Measurements from ENCODE around the gene PICALM.
A peak's percentile ranks its signal among the peaks of the same experiment; 100 is the strongest.
"Not testable (repeated sequence)": the region's sequence is repeated elsewhere in the genome, so short reads cannot be mapped to it uniquely, and the experiment has no call there.

The PICALM gene

DNA sequence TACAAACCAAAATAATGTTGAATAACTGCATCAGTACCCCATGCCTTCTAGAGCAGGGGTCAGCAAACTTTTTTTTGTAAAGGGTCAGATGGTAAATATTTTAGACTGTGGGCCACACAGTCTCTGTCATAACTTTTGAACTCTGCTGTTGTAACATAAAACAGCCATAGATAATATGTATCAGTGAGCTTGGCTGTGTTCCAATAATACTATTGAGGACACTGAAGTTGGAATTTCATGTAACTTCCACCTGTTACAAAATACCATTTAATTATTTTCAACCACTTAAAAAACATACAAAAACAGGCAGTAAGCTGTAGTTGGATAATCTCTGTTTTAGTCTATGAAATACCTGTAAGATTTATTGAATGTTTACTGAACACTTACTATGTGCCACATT lies 55.2 kb downstream of the PICALM start:
- Histone ChIP-seq H3K27ac (no peak overlapping the region), H3K4me3 (no peak overlapping the region)

DNA sequence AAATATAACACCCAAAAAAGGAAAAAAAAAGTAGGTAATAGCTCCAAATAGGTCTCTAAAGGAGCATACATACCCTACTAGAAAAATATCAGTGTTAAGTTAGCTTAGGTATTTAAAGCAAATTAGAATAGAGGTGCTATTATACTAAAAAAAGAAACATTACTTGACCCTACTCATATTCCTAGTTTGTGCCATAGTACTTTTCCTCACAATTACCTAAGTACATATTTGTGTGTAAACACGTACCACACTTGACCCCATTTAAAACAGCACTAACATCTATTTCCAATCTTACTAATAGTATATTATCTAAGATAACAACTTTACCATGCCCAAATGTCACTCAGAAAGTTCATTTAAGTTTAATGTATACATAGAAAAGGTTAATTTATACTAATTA lies 57.7 kb downstream of the PICALM start:
- no peak overlapping the region for H3K4me3 ChIP-seq
- no peak overlapping the region for H3K27ac ChIP-seq

DNA sequence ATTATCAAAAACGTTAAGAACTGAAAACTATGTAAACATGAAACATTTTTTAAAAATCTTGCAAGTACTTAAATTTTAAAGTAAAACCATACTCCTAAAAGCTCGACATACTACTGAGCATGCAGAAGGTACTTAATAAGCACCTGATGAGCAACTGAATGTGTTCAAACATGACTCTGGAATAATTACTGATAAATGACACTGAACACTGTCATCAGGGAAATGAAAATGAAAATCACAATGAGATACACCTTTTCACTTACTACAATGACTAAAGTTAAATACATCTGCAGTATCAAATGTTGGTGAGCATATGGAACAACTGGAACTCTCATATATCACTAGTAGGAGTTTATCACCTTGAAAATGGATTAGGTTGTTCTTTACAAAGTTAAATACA lies 65.2 kb downstream of the PICALM start:
- Histone ChIP-seq H3K4me3 (no peak overlapping the region), H3K27ac (no peak overlapping the region)

DNA sequence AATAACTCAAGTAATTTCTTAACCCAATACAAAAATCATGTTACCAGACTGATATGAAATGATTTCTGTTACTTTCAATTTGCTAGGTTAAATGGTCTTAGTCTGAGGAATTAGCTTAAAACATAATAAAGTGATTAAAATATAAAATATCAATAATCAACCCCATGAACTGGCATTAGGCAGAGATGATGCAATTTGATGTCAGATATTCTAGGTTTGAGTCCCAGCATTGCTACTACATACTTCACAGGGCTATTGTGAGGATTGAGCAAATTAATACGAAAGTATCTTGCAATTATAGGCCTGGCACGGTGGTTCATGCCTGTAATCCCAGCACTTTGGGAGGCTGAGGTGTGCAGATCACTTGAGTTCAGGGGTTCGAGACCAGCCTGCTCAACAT lies 66.5 kb downstream of the PICALM start:
- Histone ChIP-seq H3K27ac (no peak overlapping the region), H3K4me3 (no peak overlapping the region)

DNA sequence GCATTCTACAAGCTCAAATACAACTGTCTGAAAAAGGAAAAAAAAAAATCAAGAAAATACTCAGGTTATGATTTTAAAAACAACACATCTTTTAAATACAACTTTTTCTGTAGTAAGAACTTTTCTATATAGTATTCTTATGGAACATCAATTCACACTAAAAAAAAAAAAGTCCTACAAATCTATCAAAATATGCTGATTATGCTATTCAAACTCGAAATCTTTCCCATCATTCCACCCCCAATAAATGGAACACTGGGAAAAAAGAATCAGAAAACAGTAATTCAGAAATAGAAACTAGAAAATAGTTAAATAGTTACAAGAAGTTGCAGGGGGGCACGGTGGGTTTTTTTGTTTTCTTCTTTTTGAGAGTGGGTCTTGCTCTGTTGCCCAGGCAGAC lies 77.4 kb downstream of the PICALM start:
- Histone ChIP-seq H3K4me3 (no peak overlapping the region), H3K27ac (no peak overlapping the region)

DNA sequence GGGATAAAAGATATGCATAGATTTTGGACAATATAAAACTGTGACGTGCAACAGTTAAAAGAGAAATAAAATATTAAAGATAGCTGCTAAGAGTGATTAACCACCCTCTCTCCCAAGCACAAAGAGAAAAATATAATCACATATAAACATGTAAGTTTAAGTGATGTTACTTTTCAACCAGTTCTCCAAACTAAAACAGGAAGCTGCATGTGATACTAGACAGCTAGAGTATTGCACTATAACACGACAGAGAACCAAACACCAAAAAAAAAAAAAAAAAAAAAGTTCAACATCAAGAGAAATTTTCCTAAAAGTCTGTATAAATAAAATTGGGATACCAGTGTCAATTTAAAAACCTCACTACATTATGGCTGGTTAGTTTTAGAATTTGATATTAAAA lies 79.1 kb downstream of the PICALM start:
- H3K27ac ChIP-seq, result no peak overlapping the region
- H3K4me3 ChIP-seq, result no peak overlapping the region

DNA sequence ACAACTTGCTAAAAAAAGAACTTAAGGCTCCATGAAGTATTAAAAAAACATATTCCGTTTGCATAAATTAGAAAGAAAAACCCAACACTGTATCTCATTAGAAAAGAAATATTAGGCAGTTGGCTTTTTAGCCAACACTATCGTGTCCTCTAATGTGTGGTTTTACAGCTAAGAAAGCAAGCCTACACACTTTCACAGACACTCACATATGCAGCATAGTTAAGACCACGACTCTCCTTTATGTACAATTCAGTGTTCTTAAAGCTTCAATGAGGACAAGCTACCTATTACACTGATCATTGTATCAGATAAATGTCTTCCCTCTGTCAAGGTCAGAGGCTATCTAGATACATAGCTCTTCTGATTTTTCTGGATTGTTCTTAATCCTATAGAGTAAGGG lies 80.1 kb downstream of the PICALM start:
- H3K27ac ChIP-seq, result peak overlapping the region in 4 of 21 experiments; percentile 3 to 29 (median 9)

DNA sequence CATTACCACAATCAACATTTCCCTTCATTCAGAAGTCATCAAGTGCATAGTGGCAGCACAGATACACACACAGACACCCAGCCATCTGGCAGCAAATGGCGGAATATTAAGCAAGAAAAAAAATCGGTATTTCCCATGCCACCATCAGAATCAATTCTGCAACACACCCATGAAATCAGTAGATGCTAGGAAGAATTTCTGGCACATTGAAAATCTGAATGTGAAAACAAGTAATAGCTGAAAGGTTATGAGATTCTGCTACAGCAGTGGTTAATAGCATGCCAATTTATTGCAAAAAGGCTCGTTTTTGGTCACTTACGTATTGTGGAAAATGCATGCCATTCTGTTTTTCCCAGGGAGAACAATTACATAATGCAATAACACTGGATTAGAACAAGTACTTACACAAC lies 91.1 kb downstream of the PICALM start:
- no peak overlapping the region for H3K4me3 ChIP-seq
- H3K27ac ChIP-seq, result peak overlapping the region in 2 of 21 experiments; percentile 2 to 18

More for the DNA sequence above, 80.1 kb downstream of the PICALM start:
- no peak overlapping the region for H3K4me3 ChIP-seq

DNA sequence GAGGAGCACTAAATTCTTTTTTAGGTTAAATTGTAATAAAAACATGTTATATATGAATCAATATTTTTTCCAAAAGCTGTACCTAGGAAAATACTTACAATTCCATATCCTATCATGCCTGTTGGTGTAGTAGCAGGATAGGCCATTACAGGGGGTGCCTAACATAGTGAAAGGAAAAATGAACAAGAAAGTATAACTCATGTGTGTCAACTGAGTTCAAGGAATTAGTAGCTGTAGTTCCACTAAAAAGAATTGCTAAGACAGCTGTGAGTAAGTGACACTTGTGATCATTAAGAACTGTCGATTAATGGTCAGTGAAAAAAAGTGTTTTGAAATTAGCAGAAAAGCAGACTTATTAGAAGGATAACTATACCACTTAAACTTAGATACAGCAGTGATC lies 92.4 kb downstream of the PICALM start:
- H3K27ac ChIP-seq, result no peak overlapping the region
- no peak overlapping the region for H3K4me3 ChIP-seq

DNA sequence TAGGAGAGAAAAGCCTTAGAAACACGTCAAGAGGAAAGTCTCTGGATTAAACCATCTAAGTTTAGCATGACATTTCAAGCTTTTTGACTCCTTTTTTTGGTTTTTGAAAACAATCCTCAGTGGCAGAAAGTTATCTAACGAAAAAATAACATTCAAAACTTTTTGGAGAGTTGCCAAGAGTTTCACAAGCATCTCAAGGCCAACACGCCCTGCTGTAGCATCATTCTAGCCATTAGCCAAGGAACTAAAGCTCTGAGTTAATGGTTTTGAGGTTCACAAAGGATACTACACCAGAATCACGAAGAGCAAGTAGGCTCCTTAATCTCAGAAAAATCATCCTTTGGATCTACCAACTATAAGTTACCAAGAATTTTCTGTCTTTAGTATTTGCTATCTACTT lies 94.8 kb downstream of the PICALM start:
- Histone ChIP-seq H3K4me3 (no peak overlapping the region), H3K27ac (peak overlapping the region in 3 of 21 experiments; percentile 3 to 47 (median 20))

DNA sequence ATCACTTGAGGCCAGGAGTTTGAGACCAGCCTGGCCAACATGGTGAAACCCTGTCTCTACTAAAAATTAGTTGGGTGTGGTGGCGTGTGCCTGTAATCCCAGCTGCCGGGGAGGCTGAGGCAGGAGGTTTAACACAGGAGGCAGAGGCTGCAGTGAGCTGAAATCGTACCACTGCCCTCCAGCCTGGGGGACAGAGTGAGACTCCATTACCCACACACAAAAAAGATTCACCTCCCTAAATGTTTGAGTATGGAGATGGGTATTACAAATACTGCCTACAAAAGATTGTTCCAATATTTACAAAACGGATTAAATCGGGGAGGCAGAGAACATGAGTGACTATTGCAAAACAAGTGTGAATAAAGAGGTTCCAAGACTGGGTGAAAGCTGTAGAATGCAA lies 98.3 kb downstream of the PICALM start:
- peak overlapping the region in 1 of 21 experiments; percentile 20 for H3K27ac ChIP-seq

DNA sequence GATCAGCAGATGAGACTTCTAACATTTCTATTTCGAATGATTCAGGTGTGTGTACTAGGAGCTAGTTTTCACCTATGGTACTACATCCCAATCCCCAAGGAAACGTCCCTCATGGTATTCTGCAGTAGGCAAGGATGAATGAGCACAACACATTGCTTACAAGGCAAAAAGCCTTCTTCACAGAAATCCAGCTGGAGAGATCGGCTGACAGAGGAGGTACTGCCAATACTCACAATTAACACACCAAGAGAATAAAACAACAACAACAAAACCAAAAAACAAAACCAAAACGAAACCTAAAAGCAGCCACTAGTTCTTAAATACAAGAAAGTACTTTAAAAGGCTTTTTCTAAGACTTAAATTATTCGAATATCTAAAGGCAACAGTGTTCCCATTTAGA lies 101.4 kb downstream of the PICALM start:
- no peak overlapping the region for H3K4me3 ChIP-seq
- peak overlapping the region in 1 of 21 experiments; percentile 38 for H3K27ac ChIP-seq

More for the DNA sequence above, 98.3 kb downstream of the PICALM start:
- H3K4me3 ChIP-seq, result no peak overlapping the region

DNA sequence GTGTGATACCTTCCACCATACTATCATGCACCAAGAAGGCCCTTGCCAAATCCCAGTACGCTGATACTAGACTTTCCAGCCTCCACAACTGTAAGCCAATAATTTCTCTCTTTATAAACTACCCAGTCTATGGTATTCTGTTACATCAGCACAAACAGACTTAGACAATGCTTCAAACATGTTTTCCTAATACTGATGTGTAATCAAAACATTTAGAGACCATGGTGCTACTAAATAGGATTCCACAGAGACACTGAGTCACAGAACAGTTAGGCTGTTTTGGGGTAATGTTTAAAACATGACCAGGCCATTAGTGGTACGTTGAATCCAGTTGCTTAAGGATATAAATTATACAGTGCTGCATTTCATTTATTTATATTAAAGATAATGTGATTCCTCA lies 103.7 kb downstream of the PICALM start:
- no peak overlapping the region for H3K27ac ChIP-seq
- no peak overlapping the region for H3K4me3 ChIP-seq

DNA sequence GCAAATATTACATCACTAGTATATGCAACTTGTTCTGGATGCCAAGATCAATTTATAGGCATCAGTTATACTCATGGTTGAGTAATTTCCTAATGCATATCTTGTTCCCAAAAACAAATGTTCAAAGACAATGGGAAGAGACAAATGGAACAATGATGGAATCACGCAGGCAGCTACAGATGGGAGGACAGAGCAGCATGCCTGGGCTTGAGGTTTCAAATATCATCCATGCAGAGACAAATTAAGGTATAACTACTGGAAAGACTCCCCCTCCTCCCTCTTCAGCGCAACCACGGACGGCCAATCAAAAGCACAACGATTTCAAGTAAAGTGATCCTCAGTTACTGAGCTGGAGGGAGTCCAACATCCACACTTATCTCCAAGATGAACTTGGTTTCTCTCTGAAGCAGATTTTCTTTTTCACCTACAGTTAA lies 106.9 kb downstream of the PICALM start:
- Histone ChIP-seq H3K4me3 (no peak overlapping the region), H3K27ac (no peak overlapping the region)

DNA sequence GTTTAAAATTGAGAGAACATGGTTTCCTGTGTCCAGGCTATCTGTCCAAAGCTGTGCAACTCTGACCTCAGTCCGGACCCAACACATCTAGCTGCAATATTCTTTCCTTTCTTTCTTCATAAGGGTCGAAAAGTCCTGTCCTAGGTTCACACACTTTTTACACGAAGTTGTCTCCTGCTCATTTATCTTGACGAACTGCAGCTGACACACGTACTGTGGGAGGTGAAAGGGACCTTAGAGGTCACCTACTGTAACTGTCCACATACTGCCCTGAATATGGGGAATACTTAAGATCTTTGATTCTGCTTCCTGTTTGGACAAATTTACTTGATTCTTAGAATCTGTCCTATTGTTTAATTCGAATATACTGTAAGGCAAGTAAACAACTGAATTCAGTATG lies 107.8 kb downstream of the PICALM start:
- H3K4me3 ChIP-seq, result no peak overlapping the region
- peak overlapping the region in 1 of 21 experiments; percentile 1 for H3K27ac ChIP-seq

DNA sequence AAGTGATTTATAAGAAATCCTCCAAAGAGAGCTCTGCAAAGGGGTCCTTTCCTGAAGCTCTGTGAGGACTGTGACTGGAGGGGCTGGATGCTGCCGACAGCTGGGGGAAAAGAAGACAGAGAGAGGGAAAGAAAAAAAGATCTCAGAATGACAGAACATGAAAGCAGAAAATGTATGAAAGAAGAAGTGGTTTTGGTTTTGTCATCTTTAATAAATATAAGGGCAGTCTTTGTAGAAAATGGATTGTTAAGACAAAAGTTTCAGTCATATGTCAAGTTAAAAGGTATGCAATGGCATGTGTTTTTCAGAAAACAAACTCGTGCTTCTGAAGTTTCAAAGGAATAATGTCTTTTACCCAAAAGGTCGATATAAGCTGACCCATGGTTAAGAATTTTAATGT lies 108.2 kb downstream of the PICALM start:
- Histone ChIP-seq H3K4me3 (no peak overlapping the region), H3K27ac (peak overlapping the region in 1 of 21 experiments; percentile 1)

DNA sequence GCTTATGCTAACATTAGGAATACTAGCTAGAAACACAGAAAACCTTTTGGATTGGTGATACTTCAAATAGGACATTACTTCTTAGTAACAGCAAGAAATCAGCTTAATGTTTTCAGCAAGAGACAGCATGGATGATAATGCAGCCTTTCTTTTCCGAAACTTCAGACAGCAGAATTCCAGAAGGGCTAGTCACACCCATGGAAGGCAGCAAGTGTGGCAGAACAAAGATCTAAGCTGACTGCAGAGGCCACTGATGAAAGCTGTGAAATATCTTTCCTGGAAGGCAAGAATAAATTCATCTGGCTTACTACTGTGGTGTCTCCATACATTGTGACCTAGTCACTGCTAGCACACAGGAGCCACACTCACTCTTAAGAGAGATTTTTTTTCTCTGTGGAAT lies 113.4 kb downstream of the PICALM start:
- Histone ChIP-seq H3K4me3 (no peak overlapping the region), H3K27ac (peak overlapping the region in 4 of 21 experiments; percentile 5 to 10 (median 7))

DNA sequence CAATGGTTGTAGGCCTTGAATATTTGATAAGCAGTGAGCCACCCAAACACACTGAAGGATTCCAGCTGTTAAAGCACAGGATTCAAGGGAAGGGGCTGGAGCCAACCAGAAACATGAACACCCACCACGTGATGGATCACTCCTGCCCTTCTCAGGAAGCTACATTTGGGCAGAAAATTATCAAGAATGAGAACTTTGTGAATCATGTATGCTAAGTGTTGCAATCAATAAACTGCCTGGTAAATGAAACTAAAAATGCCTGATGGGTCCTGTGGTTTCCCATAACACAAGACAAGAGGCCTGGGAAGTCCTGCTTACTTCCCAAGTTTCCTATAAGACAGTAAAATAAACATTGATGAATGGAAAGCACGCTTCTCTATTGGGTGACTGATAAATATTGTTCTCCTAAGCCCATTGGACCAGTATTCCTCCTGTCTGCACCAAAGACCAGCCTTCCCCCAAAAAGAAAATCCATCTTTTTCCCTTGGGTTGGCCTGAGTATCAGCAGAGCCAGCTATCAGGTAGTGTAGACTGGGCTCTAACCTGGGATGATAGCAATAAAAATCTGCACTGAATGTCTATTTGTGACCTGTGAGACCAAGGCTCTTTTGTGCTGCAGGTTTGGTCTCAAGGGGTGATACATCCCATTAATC lies 115.3 kb downstream of the PICALM start:
- peak overlapping the region in 1 of 21 experiments; percentile 1 for H3K27ac ChIP-seq

DNA sequence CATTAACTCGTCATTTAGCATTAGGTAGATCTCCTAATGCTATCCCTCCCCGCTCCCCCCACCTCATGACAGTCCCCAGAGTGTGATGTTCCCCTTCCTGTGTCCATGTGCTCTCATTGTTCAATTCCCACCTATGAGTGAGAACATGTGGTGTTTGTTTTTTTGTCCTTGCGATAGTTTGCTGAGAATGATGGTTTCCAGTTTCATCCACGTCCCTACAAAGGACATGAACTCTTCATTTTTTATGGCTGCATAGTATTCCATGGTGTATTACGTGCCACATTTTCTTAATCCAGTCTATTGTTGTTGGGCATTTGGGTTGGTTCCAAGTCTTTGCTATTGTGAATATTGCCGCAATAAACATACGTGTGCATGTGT lies 116.8 kb downstream of the PICALM start:
- H3K4me3 ChIP-seq, H3K27ac ChIP-seq: not testable (repeated sequence)

More for the DNA sequence above, 115.3 kb downstream of the PICALM start:
- no peak overlapping the region for H3K4me3 ChIP-seq

DNA sequence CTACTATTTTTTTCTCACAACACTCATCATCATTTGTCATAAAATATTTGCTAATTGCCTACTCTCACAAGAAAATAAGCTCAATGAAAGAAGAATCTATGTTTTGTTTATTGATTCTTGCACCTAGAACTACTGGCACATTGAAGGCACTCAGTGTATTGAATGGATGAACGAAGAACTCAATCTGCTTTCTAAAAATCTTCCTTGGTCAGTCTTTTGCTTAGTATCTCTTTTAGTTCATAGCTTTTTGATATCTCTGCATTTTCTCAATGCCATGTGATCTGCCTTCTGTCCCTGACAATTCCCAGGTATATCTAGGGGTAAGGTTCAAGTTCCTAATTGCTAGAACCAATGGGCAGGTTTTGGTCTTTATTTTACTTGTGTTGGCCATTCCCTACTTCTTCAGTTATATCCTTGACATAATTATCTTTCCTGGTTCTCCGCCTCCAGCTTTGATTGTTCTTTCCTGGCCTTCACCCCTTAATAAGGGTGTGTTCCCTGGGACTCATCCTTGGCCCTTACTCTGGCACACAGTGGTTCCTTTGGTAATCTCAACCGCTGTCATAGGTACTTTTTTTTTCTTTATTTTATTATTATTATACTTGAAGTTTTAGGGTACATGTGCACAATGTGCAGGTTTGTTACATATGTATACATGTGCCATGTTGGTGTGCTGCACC lies 117.3 kb downstream of the PICALM start:
- H3K27ac ChIP-seq, result no peak overlapping the region
- no peak overlapping the region for H3K4me3 ChIP-seq

DNA sequence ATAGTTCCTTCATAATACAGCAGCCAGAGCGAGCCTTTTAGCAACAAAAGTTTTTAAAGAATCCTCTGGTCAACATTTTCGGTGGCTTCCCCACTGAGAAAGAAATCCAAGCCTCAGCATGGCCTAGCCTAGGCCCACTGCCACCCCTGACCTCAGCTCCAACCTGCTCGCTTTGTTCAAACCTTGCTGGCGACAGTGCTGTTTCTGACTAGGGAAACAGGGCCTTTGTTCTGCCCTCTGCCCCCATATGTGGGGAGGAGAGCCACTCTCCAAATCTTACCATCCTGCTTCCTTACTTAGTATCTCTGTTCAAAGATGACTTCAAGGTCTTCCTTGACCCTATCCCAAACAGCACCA lies 117.9 kb downstream of the PICALM start:
- H3K4me3 ChIP-seq, result no peak overlapping the region
- no peak overlapping the region for H3K27ac ChIP-seq

All from skin epidermis (tissue), 12 donors.